GM18519 (cell line): ENCODE data around the gene ITPR2.
A peak's percentile ranks its signal among the peaks of the same experiment; 100 is the strongest.
"Not testable (repeated sequence)": the region's sequence is repeated elsewhere in the genome, so short reads cannot be mapped to it uniquely, and the experiment has no call there.

Experiments used
- ATAC-seq: cut with Tn5 transposase; IDR thresholded peaks from one replicate; pipeline ENCODE4 v1.9.1; 2021; ENCODE audit warnings: mild to moderate bottlenecking, moderate library complexity; ENCODE audit not compliant: unreplicated experiment, low FRiP score

Gene ITPR2

DNA sequence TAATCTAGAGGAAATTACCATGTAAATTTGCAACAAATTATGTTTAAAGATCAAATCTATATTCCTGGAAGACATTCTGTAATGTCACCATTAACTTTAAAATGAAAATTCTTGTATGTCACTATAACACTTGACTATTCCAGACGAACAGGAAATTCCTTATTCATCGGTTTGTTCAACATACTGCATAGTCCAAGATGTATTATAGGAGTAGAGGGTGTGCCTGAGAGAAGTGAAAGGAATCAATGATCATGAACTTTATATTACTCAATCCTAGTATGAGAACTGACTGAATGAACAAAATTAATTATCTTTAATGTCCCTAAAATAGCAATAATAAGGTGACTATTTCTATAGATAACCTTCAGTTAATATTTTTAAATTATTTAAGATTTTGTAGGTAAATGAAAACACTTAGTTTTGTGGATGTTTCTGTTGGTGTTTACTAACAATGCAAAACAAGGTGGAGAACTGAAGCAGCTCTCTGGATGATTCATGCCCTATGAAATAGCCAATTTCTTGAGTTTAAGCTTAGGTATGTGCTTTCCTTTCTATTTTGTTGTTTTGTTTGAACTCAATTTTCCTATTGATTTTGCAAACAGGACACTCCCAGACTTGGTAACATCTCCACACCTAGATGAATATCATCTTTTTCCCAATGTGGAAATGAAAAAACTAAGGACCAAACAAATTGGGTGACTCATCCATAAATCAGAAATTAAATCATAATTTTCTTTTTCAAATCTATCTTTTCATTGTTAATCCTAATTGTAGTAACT, 18.2 kb upstream of the ITPR2 start:
- ATAC-seq: no peak

DNA sequence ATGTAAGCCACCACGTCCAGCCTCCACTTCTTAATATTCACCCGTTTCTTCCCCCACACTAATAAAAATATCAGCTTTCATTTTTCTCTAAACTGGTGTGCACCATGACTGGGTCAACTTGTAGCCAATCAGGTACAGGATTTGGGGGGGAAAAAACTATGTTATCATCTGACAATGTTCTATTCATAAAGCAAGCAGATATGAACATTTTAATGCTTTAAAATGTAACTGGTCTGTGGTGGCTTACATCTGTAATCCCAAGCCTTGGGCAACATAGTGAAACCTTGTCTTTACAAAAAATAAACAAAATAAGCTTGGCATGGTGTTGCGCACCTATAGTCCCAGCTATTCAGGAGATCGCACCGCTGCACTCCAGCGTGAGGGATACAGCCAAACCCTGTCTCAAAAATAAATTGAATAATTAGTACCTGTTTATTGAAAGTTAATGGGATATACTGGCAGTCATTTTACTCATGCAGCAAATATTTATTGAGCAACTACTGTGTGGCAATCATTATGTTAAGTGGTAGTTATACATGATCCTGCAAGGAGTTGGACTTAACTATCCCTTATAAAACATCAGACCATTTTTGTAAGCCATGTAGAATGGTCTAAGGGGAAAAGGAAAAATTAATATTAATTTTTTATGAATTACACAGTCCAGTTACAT, 15.3 kb upstream of the ITPR2 start:
- no peak for ATAC-seq

DNA sequence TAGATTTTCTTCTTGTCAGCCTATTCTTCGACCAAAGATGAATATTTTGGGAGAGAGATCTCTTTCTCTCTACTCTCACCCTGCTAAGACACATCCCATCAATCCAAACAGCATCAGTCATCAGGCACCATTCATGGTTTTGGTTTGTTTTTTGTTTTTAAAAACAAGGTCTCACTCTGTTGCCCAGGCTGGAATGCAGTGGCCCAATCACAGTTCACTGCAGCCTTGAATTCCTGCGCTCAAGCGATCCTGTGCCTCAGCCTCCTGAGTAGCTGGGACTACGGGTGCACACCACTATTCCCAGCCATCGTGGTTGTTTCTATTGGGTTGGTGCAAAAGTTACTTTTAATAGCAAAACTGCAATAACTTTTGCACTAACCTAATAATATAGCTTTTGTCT, 14.4 kb upstream of the ITPR2 start:
- no peak for ATAC-seq

DNA sequence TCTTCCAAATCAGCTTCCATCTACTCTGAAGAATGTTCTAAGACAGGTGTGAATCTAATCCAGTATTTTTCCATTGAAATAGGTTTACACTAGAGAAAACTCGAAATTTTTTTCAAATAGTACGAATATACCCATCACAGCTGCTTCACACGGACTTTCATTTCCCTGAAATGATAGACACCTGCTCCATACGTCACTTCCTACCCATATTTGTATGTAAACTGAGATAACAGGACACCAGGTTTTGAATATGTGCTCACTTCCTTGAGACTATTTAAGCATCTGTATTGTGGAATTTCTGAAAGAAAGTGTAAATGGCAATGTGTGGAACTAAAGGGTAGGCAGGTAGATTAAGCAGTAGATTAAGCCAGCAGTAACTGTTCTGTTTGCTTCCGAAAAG, 13.4 kb upstream of the ITPR2 start:
- no peak for ATAC-seq

DNA sequence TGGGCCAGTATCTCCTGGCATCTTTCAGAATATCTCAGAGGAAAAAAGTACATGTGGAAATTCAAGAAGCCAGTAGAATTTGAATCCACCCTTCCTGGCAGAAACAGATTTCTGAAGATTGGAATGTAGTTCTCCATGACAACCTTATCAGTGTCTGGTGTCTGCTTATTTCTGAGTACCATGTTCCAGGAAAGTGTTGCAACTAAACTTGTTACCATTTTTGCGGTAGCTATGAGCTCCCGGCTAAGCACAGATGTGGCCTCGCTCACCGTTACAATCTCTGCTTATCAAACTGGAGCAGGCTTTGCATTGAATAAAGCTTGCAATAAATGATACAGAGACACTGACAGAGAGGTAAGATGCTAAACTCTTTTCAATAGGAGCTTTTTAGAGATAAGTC, 13.0 kb upstream of the ITPR2 start:
- no peak for ATAC-seq

DNA sequence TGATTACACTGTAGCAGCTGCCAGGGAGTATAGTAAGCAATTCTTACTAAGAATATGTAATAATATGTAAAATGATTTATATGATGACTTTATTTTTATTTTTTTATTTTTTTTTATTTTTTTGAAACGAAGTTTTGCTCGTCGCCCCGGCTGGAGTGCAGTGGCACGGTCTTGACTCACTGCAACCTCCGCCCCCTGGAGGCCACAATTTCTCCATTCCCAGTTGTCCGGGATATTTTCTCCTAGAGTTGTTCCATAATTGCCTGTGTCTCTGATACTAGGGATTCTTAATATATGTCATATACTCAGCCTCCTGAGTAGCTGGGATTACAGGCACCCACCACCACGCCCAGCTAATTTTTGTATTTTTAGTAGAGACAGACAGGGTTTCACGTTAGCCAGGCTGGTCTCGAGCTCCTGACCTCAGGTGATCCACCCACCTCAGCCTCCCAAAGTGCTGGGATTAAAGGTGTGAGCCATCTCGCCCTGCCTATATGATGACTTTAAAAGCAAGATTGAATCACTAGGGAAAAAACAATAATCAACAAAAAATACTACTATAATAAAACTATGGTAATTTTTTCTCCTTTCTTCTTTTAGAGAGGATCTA, 12.2 kb upstream of the ITPR2 start:
- no peak for ATAC-seq

DNA sequence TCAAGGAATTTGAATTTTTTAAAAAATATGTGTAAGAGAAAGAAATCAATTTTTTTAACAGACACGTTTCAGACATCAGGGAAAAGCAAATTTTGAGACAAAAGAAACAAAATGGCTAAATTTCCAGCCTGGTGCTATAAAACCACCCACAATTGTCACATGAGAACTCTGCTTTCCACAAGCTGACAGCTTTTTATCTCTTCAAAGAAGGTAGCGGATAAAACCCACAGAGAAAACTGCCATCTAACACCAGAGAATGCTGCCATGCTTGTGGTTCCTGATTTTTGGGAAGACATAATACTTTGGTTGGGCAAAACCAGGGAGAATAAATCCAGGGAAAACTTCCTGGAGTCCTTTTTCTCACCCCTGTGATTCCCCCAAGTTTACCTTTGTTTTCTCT, 10.3 kb upstream of the ITPR2 start:
- no peak for ATAC-seq

DNA sequence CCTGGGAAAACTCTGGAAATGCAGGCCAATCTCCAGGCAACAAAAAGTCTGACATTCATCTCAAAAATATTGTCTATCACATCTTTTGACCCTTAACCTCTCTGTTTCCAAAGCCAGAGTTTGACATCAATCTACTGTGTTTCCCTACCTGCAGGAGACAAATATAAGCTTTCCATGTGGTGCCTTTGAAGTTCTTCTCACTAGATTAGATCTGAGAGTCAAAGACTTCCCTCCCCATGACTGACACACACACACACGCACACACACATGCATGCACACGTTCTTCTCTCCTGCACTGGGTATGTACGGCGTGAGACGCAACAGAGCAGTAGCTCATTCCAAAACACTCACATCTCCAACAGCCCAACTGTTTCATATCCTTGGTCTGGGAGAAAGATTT, 8.1 kb upstream of the ITPR2 start:
- ATAC-seq: no peak

DNA sequence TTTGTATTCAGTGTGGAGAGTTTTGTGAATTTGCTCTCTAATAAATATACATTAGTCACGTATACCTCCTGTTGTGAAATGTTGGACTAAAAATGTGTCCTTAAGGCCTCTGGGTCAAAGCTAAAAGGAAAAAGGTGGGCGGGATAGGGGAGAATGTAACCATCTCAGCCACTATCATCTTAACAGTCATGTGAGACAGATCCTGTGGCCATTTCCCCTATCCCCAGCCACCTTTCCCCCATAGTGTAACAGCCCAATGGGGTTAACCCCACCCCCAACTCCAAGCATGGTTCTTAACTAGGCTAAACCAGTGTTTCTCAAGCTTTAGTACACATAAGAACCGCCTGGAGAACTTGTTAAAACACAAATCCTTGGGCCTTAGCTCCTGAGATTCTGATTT, 6.5 kb upstream of the ITPR2 start:
- ATAC-seq: no peak

DNA sequence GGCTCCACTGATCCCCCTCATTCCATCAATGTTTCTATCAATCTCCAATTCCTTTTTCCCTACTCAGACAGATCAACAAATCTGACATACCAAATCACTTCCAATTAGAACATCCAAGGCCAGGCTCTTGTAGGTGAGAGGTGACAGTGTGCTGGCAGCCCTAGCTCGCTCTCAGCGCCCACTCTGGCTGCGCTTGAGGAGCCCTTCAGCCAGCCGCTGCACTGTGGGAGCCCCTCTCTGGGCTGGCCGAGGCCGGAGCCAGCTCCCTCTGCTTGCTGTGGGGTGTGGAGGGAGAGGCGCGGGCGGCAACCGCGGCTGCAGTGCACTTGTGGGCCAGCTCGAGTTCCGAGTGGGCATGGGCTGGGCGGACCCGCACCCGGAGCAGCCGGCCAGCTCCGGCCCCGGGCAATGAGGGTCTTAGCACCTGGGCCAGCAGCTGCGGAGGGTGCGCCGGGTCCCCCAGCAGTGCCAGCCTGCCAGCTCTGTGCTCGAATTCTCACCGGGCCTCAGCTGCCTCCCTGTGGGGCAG, 6.0 kb upstream of the ITPR2 start:
- ATAC-seq: no peak

DNA sequence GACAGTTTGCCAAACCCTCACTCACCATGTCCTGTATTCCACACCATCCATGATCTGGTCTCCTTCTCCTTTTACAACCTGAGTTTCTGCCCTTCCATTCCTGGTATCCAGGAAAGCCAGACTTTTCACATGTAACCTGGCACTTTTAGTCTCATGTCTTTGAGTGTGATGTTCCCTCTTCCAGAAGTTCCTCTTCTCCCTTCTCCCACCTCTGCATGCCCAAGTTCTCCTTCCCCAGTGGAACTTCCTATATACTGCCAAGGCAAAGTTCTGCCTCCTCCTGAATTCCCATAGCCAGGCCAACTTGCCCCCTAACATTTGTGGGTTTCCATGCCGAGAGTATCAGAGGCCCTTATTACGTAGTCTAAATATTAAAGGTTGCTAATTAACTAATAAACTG, 3.2 kb upstream of the ITPR2 start:
- ATAC-seq: no peak

DNA sequence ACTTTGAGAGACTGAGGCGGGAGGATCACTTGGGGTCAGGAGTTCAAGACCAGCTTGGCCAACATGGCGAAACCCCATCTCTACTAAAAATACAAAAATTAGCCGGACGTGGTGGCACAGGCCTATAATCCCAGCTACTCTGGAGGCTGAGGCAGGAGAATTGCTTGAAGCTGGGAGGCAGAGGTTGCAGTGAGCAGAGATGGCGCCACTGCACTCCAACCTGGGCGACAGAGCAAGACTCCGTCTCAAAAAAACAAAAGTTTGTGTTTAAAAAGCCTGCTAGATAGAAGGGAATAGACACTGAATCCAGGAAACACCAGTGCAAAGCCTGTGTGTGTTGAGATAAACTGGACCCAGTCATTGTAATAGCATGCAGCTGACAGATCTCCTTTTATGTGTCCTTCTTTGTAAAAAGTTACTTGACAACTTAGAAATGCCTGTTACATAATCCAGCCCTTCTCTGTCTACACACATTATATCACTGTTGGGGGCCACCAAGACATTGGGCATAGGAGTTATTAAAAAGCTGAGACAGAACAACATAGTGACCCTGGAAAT, 1.6 kb upstream of the ITPR2 start:
- ATAC-seq: not testable (repeated sequence)

DNA sequence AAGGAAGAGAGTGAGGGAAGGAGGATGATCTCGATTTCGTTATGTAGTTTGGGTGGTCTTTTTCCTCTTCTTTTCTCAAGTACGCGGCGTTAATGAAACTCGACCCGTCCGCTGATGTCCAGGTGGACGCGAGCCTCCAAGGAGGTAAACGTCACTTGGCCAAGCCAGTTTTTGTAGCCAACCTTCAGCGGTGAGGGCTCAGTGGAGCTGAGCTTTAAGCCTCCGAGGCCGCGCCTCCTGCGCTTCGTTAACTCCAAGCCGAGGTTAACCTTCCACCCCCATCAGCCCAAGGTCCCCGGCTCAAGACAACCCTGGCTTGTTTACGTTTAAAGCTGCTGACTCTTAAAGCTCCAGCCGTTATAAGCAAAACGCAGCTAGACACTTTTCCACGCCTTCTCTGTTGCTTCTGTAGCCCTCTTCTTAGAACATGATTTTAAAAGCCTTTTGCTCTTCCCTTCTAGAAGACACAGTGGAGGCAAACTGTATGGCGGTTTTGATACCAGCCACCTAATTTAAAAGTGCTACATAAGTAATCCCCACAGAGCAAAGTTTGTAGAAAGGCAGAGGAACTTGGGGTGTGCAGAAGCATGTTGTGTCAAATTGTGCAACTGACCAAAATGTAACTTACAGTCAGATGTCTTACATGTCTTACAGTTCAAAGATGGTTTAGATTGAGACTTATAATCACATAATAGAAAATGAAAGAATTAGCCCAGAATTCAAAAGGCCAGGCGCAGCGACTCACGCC, 923 bp upstream of the ITPR2 start:
- ATAC-seq: no peak

DNA sequence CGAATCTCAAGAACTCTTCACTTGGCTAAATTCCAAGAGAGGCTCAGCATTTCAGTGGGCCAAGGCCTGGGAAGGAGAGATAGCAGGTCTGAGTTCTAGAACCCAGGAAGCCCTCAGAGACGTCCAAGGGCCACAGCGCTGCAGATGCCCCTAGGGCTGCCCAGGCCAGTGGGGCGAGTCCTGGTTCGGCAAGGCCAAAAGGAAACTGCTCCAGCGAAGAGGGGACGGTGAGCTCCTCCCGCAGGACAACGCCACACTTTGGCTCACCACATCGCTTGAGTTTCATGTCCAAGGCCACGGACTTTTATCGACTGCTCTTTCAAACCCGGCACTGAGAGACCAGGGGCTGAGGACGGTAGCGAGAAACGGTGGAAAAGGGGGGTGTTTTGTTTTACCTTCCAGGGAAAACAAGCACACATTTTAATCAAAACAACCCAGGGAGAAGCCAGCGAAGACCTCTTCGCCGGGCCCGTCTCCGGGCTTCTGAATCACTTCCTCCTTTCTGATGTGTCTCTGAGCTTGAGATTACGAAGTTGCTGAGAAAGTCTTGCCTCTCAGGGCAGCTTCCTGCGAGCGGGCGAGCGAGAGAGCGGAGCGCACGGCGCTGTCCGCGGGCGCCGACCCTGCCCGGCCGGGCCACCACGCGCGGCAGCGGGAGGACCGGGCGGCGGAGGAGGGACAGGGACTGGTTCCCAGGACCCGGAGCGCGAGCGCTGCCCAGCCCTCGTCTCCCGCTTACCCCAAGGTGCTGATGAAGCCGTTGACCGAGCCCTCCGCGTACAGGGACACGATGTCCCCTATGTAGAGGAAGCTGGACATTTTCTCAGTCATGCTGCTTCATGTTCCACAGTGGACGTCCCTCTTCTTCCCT, 808 bp downstream of the ITPR2 start:
- peak; percentile 35 for ATAC-seq

DNA sequence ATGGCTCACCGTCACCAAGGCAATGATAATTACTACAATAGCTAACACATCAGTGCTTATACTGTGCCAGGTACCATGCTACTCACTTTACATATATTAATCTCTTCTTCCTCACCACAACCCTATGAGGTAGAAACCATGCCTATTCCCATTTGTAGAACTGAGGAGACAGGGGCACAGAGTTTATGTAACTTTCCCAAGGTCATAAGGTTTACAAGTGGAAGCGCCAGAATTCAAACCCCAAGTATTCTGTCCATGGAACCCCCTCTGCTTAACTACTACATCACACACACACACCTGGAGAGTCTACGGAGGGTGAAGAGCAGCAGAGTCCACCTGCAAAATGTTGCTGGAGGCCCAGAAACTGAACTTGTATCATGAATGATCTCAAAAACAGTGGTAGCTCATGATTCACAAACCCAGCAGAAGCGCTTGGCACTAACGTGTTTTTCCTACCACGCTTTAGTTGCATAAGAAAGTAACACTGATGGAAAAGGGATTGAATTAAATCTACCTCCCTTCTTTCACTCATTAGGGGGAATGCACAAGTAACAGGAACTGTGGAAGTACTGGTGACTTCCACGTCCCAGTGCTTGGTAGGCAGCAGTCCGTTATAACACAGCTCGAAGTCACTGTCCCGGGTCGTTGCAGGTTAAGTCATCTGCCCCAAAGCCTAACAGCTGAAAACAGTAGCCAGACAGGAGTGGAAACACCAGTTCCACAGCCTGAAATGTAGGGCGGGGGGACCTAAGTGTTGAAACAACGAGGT, 2.0 kb downstream of the ITPR2 start:
- no peak for ATAC-seq

DNA sequence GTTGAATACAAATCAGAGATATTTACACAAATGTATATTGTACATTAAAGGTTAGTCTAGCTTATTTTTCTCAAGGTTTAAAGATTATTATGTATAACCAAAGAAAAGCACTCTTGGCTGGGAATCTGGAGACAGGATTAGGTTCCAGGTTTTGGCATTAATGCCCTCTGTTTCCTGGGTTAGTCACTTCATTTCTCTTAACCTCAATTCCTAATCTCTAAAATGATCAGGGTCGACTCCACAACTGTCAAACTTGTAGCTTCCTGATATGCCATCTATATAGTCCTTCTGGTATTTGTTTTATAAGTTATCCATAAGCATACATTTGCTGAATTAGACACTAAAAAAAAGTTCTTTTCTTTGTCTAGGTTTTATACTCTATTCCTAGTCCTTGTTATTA, 2.6 kb downstream of the ITPR2 start:
- no peak for ATAC-seq

DNA sequence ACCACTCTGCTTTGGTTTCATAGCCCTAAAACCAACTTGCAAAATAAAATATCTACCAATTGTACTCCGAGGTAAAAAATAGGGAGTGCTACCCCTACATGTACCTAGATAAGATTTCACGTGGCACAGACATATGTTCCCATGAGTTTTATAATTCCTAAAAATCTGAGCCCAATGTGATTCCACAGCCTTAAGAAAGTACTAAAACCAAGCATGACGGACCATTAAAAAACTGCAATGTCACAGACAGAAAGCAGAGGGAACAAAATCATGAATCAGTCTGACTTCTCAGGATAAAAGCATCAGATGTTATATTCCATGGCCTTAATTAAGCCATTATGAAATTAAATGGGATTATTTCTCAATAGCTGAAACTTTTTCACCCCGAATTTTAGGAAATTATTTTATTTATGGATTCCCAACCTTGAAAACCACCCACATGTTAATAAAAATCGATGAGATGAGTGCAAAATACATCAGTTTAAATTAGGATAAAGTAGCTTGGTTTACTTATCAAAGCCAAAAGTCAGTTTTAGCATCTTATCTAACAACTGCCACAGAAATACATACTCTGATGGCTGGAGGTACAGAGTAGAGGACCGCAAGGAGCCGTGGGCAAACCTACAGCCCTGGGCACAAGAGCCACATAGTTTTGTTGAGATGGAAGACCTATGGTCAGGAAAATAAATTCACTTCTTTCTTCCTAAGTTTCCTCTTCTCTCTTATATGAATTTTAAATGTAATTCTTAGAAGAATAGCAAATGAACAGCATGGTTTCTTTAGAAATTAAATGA, 4.5 kb downstream of the ITPR2 start:
- no peak for ATAC-seq

DNA sequence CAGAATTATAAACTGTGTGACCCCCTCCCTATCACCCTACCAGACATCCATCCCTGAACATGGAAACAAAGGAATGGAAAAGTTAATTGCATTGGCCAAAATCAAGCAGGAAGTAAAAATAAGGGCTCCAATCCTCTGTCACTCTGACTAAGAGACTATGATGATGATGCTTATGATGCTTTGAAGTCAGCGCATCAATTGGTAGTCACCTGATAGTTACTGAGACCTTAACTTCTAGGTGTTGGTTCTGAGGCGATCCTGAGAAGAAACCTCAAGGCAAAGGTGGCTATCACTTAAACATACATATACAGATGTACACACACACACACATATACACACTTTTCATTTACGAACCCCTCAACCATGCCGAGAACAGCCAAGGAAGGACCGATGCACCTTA, 6.6 kb downstream of the ITPR2 start:
- ATAC-seq: no peak
